HepG2 (cell line): ENCODE data around the gene DLX1. TPM values are rescaled to one million over a fixed set of nuclear protein-coding genes. Genes with fewer than 3 reads are reported as not detected.

ENCODE experiments used
- BCL6 ChIP-seq: IDR thresholded peaks from 2 replicates; pipeline ENCODE4 v1.6.1; 2016; ENCODE audit warnings: missing genetic modification reagents, missing compliant biosample characterization
- CHCHD3 ChIP-seq: sonication (generic); formaldehyde crosslinking; IDR thresholded peaks from 2 replicates; pipeline ENCODE4 v1.8.0; 2022; ENCODE audit warnings: mild to moderate bottlenecking, missing genetic modification reagents, moderate library complexity
- EZH2 ChIP-seq: conservative IDR thresholded peaks from 2 replicates; pipeline ENCODE4 v1.6.1; 2012; ENCODE audit warnings: mild to moderate bottlenecking, low read depth, low read length, moderate library complexity
- PHF8 ChIP-seq: sonication (generic); formaldehyde crosslinking; IDR thresholded peaks from 2 replicates; pipeline ENCODE4 v1.5.0; 2020; ENCODE audit warnings: missing genetic modification reagents
- SMAD9 ChIP-seq: sonication (generic); formaldehyde crosslinking; IDR thresholded peaks from 2 replicates; pipeline ENCODE4 v1.5.1; 2020; ENCODE audit warnings: mild to moderate bottlenecking, missing genetic modification reagents
- SMARCC2 ChIP-seq: fragments of 450-650 bp; IDR thresholded peaks from 2 replicates; pipeline ENCODE4 v1.6.1; 2017; ENCODE audit warnings: antibody characterized with exemption, mild to moderate bottlenecking
- SP140L ChIP-seq: sonication (generic); formaldehyde crosslinking; IDR thresholded peaks from 2 replicates; pipeline ENCODE4 v1.4.0; 2020; ENCODE audit warnings: missing genetic modification reagents, borderline replicate concordance
- TEAD3 ChIP-seq: optimal IDR thresholded peaks from 2 replicates; pipeline ENCODE3; 2016; ENCODE audit warnings: borderline replicate concordance
- ZFP37 ChIP-seq: sonication (generic); formaldehyde crosslinking; IDR thresholded peaks from 2 replicates; pipeline ENCODE4 v1.4.0; 2020; ENCODE audit warnings: missing genetic modification reagents, borderline replicate concordance
- ZNF230 ChIP-seq: sonication (generic); formaldehyde crosslinking; IDR thresholded peaks from 2 replicates; pipeline ENCODE4 v1.4.0; 2020; ENCODE audit warnings: mild to moderate bottlenecking, missing genetic modification reagents
- ZNF274 ChIP-seq: sonication (generic); formaldehyde crosslinking; IDR thresholded peaks from 2 replicates; pipeline ENCODE4 v1.5.1; 2020; ENCODE audit warnings: mild to moderate bottlenecking, missing genetic modification reagents
- ZNF468 ChIP-seq: sonication (generic); formaldehyde crosslinking; IDR thresholded peaks from 2 replicates; pipeline ENCODE4 v1.8.0; 2022; ENCODE audit warnings: mild to moderate bottlenecking, moderate library complexity, missing genetic modification reagents
- polyA plus RNA-seq, 8 experiments: library from polyadenylated mRNA; depleted of rRNA in 3 of 8; stranded (reverse) in 7 of 8; unstranded in 1 of 8; fragments of >200 nt; fragmentation: Illumina TruSeq in 4 of 8; extraction: Trizol in 4 of 8; gene quantifications; 2 replicates each; pipeline versions ENCODE4 v1.2.1 to v1.2.3, GENCODE V29; 2011 to 2016; ENCODE audit warnings: low read depth in 4 of 8, missing spikeins in 1 of 8, mixed read lengths in 1 of 8; ENCODE audit not compliant: insufficient read depth in 1 of 8
- total RNA-seq, 5 experiments: library from RNA; depleted of rRNA; stranded (reverse); fragments of >200 nt; fragmentation: Illumina TruSeq; extraction: Trizol; gene quantifications; 2 replicates each; pipeline ENCODE4 v1.2.3, GENCODE V29; 2016; ENCODE audit warnings: low read depth in 1 of 5
- TF ChIP-seq, protein P1 (sequence below): sonication (generic); formaldehyde crosslinking; IDR thresholded peaks from 2 replicates; pipeline ENCODE4 v1.4.0; 2020; ENCODE audit warnings: missing genetic modification reagents
- TF ChIP-seq, protein P2 (sequence below): sonication (generic); formaldehyde crosslinking; IDR thresholded peaks from 2 replicates; pipeline ENCODE4 v1.4.0; 2020; ENCODE audit warnings: missing genetic modification reagents, mild to moderate bottlenecking, borderline replicate concordance
- TF ChIP-seq, protein P3 (sequence below): sonication (generic); formaldehyde crosslinking; IDR thresholded peaks from 2 replicates; pipeline ENCODE4 v1.4.0; 2020; ENCODE audit warnings: missing genetic modification reagents, borderline replicate concordance
- TF ChIP-seq, protein P4 (sequence below): sonication (generic); formaldehyde crosslinking; IDR thresholded peaks from 2 replicates; pipeline ENCODE4 v1.4.0; 2020; ENCODE audit warnings: missing genetic modification reagents
- TF ChIP-seq, protein P5 (sequence below): sonication (generic); formaldehyde crosslinking; IDR thresholded peaks from 2 replicates; pipeline ENCODE4 v1.4.0; 2020; ENCODE audit warnings: missing genetic modification reagents

Gene DLX1
- total and polyA plus RNA-seq, 2 of the 13 experiments (the other 11 are each of a cell fraction or from before 2014, with no cell fraction given): 0.18 to 0.86 TPM

DNA sequence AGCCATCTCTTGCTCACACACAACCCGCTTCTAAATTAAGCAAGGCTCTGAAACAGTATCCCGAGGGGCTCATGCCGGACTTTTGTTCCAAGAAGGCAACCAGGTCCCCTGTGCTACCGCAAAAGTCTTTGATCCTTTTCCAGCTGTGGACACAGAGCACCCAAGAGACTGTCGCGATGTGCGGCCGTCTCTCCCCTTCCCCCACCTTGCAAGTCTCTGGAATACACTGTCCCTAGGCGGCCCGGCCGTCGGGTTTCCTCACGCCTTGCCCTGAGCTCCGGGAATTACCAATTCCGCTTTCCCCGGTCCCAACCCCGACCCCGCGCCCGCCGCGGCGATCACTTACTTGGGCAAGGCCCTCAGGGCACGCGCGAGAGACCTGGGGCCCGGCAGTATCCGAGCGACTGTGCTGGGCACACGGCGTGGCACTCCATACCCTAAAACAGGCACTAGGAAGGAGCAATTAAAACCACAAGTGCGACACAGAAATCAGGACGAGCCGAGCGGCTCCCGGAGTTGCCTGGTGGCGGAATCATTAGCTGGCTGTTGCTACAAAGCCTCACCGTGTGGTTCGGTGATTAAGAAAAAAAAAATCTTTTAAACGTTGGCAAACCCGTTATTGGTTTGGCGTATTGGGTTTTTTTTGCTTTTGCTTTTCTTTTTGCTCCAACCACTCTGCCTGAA lies 2.2 kb upstream of the DLX1 start (continued):
- TF ChIP-seq, protein P1, sequence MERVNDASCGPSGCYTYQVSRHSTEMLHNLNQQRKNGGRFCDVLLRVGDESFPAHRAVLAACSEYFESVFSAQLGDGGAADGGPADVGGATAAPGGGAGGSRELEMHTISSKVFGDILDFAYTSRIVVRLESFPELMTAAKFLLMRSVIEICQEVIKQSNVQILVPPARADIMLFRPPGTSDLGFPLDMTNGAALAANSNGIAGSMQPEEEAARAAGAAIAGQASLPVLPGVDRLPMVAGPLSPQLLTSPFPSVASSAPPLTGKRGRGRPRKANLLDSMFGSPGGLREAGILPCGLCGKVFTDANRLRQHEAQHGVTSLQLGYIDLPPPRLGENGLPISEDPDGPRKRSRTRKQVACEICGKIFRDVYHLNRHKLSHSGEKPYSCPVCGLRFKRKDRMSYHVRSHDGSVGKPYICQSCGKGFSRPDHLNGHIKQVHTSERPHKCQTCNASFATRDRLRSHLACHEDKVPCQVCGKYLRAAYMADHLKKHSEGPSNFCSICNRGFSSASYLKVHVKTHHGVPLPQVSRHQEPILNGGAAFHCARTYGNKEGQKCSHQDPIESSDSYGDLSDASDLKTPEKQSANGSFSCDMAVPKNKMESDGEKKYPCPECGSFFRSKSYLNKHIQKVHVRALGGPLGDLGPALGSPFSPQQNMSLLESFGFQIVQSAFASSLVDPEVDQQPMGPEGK (CRISPR knock-in tag): no peak
- TF ChIP-seq PHF8 (CRISPR knock-in tag): peak; percentile 20; the same call in 1 of the 2 replicates
- no peak for TF ChIP-seq CHCHD3 (CRISPR knock-in tag)
- TF ChIP-seq ZNF468 (CRISPR knock-in tag): no peak
- TF ChIP-seq, protein P2, sequence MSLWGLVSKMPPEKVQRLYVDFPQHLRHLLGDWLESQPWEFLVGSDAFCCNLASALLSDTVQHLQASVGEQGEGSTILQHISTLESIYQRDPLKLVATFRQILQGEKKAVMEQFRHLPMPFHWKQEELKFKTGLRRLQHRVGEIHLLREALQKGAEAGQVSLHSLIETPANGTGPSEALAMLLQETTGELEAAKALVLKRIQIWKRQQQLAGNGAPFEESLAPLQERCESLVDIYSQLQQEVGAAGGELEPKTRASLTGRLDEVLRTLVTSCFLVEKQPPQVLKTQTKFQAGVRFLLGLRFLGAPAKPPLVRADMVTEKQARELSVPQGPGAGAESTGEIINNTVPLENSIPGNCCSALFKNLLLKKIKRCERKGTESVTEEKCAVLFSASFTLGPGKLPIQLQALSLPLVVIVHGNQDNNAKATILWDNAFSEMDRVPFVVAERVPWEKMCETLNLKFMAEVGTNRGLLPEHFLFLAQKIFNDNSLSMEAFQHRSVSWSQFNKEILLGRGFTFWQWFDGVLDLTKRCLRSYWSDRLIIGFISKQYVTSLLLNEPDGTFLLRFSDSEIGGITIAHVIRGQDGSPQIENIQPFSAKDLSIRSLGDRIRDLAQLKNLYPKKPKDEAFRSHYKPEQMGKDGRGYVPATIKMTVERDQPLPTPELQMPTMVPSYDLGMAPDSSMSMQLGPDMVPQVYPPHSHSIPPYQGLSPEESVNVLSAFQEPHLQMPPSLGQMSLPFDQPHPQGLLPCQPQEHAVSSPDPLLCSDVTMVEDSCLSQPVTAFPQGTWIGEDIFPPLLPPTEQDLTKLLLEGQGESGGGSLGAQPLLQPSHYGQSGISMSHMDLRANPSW (CRISPR knock-in tag): no peak
- TF ChIP-seq ZNF274: no peak
- no peak for TF ChIP-seq ZNF230 (CRISPR knock-in tag)
- peak; percentile 78; the same call in 1 of the 2 replicates for TF ChIP-seq EZH2
- TF ChIP-seq SMARCC2: no peak
- no peak for TF ChIP-seq TEAD3
- no peak for TF ChIP-seq SP140L (CRISPR knock-in tag)
- TF ChIP-seq BCL6 (CRISPR knock-in tag): 0 out of 2 replicates have a peak, but pooled peaks have one; percentile 19
- TF ChIP-seq ZFP37: no peak
- TF ChIP-seq, protein P3, sequence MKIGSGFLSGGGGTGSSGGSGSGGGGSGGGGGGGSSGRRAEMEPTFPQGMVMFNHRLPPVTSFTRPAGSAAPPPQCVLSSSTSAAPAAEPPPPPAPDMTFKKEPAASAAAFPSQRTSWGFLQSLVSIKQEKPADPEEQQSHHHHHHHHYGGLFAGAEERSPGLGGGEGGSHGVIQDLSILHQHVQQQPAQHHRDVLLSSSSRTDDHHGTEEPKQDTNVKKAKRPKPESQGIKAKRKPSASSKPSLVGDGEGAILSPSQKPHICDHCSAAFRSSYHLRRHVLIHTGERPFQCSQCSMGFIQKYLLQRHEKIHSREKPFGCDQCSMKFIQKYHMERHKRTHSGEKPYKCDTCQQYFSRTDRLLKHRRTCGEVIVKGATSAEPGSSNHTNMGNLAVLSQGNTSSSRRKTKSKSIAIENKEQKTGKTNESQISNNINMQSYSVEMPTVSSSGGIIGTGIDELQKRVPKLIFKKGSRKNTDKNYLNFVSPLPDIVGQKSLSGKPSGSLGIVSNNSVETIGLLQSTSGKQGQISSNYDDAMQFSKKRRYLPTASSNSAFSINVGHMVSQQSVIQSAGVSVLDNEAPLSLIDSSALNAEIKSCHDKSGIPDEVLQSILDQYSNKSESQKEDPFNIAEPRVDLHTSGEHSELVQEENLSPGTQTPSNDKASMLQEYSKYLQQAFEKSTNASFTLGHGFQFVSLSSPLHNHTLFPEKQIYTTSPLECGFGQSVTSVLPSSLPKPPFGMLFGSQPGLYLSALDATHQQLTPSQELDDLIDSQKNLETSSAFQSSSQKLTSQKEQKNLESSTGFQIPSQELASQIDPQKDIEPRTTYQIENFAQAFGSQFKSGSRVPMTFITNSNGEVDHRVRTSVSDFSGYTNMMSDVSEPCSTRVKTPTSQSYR (CRISPR knock-in tag): 0 out of 2 replicates have a peak, but pooled peaks have one; percentile 13
- TF ChIP-seq, protein P4, sequence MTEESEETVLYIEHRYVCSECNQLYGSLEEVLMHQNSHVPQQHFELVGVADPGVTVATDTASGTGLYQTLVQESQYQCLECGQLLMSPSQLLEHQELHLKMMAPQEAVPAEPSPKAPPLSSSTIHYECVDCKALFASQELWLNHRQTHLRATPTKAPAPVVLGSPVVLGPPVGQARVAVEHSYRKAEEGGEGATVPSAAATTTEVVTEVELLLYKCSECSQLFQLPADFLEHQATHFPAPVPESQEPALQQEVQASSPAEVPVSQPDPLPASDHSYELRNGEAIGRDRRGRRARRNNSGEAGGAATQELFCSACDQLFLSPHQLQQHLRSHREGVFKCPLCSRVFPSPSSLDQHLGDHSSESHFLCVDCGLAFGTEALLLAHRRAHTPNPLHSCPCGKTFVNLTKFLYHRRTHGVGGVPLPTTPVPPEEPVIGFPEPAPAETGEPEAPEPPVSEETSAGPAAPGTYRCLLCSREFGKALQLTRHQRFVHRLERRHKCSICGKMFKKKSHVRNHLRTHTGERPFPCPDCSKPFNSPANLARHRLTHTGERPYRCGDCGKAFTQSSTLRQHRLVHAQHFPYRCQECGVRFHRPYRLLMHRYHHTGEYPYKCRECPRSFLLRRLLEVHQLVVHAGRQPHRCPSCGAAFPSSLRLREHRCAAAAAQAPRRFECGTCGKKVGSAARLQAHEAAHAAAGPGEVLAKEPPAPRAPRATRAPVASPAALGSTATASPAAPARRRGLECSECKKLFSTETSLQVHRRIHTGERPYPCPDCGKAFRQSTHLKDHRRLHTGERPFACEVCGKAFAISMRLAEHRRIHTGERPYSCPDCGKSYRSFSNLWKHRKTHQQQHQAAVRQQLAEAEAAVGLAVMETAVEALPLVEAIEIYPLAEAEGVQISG (CRISPR knock-in tag): peak; percentile 16; the same call in 1 of the 2 replicates
- no peak for TF ChIP-seq SMAD9 (CRISPR knock-in tag)
- TF ChIP-seq, protein P5, sequence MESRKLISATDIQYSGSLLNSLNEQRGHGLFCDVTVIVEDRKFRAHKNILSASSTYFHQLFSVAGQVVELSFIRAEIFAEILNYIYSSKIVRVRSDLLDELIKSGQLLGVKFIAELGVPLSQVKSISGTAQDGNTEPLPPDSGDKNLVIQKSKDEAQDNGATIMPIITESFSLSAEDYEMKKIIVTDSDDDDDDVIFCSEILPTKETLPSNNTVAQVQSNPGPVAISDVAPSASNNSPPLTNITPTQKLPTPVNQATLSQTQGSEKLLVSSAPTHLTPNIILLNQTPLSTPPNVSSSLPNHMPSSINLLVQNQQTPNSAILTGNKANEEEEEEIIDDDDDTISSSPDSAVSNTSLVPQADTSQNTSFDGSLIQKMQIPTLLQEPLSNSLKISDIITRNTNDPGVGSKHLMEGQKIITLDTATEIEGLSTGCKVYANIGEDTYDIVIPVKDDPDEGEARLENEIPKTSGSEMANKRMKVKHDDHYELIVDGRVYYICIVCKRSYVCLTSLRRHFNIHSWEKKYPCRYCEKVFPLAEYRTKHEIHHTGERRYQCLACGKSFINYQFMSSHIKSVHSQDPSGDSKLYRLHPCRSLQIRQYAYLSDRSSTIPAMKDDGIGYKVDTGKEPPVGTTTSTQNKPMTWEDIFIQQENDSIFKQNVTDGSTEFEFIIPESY (CRISPR knock-in tag): peak; percentile 8; the same call in 1 of the 2 replicates
